ENCODE data around the gene GNAI3.

GNAI3 gene

GRCh38 chr1:109639063-109639840, 90.8 kb downstream of the GNAI3 start:
- no peak for DNase-seq (ENCODE audit: low read depth)
- TF ChIP-seq, protein P1, sequence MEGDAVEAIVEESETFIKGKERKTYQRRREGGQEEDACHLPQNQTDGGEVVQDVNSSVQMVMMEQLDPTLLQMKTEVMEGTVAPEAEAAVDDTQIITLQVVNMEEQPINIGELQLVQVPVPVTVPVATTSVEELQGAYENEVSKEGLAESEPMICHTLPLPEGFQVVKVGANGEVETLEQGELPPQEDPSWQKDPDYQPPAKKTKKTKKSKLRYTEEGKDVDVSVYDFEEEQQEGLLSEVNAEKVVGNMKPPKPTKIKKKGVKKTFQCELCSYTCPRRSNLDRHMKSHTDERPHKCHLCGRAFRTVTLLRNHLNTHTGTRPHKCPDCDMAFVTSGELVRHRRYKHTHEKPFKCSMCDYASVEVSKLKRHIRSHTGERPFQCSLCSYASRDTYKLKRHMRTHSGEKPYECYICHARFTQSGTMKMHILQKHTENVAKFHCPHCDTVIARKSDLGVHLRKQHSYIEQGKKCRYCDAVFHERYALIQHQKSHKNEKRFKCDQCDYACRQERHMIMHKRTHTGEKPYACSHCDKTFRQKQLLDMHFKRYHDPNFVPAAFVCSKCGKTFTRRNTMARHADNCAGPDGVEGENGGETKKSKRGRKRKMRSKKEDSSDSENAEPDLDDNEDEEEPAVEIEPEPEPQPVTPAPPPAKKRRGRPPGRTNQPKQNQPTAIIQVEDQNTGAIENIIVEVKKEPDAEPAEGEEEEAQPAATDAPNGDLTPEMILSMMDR (conservative IDR thresholded peaks at IDR 0.05; ENCODE audit: low read depth, low read length): no peak
- H3K4me3 ChIP-seq (ENCODE audit: low read depth, low read length): no peak overlapping the region

DNA sequence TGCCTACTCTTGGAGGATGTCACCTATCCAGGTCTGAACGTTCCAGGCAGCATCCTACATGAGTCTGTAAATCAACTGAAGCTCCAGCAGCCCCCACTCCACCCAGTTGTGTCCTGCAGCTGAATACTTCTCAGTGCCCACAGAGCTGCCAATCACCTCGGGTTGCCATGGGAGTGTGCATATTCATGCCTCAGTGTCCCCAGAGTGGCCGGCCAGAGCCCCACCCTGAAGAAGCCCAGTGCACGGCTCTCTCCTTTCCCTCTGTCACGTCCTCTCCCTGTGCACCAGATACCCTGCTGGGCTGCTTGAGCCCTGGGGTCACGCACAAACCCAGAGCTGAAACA, 91.4 kb downstream of the GNAI3 start:
- no peak for DNase-seq (ENCODE audit: low read depth)
- H3K4me3 ChIP-seq (ENCODE audit: low read depth, low read length): no peak overlapping the region
- TF ChIP-seq, protein P1 (conservative IDR thresholded peaks at IDR 0.05; ENCODE audit: low read depth, low read length): no peak

DNA sequence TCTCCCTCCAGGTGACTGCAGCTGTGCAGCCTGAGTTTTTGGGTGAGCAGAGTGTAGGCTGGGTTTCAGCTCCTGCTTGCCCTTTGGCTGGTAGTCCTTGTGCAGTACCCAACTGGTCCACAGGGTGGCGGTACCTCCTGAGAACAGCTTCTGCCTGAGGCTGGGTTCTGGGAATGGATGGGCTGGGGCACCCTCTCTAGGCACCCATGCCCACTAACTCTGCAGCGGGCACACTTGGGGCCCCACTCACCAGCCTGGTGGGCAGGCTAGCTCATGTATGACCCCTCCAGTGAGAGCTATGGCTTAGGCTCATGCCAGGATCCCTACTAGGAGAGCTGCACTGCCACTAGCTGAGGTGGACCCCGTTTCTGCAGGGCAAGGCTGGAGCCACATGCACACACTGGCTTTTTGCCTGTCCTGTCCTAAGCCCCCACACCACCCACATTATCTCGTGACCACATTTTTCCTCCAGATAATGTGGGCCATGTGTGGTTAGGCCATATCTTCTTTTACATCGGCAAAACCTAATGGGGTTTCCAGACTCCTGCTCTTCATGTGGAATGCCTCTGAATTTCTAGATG, 92.0 kb downstream of the GNAI3 start:
- no peak overlapping the region for H3K4me3 ChIP-seq (ENCODE audit: low read depth, low read length)

GRCh38 chr1:109641078-109641740, 92.8 kb downstream of the GNAI3 start:
- no peak overlapping the region for H3K4me3 ChIP-seq (ENCODE audit: low read depth, low read length)
- DNase-seq (ENCODE audit: low read depth): no peak
- TF ChIP-seq, protein P1 (conservative IDR thresholded peaks at IDR 0.05; ENCODE audit: low read depth, low read length): no peak

More for the DNA sequence above, 92.0 kb downstream of the GNAI3 start:
- peak; percentile 78 for DNase-seq (ENCODE audit: low read depth)
- TF ChIP-seq, protein P1 (conservative IDR thresholded peaks at IDR 0.05; ENCODE audit: low read depth, low read length): peak; percentile 95

GRCh38 chr1:109641861-109642260, 93.4 kb downstream of the GNAI3 start:
- TF ChIP-seq, protein P1 (conservative IDR thresholded peaks at IDR 0.05; ENCODE audit: low read depth, low read length): no peak
- no peak for DNase-seq (ENCODE audit: low read depth)
- no peak overlapping the region for H3K4me3 ChIP-seq (ENCODE audit: low read depth, low read length)

DNA sequence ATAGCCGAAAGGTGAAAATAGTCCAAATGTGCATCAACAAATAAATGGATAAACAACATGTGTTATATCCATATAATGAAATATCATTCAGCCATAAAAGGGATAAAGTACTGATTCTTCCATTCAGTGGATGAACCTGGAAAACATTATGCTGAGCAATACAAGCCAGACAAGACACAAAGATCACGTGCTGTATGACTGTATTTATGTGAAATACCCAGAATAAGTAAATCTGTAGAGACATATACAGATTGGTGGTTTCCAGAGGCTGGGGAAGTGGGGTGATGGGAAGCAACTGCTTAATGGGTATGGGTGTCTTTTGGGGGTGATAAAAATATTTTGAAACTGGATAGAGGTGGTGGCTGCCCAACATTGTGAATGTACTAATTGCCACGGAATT, 94.2 kb downstream of the GNAI3 start:
- H3K4me3 ChIP-seq (ENCODE audit: low read depth, low read length): no peak overlapping the region
- TF ChIP-seq, protein P1 (conservative IDR thresholded peaks at IDR 0.05; ENCODE audit: low read depth, low read length): no peak
- no peak for DNase-seq (ENCODE audit: low read depth)
